SK-N-MC (cell line): ENCODE measurements around the gene INPP5A.

Experiments used
- DNase-seq: peaks from one replicate; pipeline ENCODE4 v3.0.0-alpha.2; 2011; ENCODE audit warnings: low read depth, low spot score
- H3K27ac ChIP-seq: fragments of 200-600 bp; sonication (generic); 2 replicates; pipeline ENCODE4 v1.5.1; 2016; ENCODE audit warnings: mixed run types
- H3K36me3 ChIP-seq: fragments of 200-600 bp; sonication (generic); 2 replicates; pipeline ENCODE4 v1.6.1; 2017; ENCODE audit warnings: antibody characterized with exemption, low read length, mixed read lengths; ENCODE audit not compliant: insufficient read depth
- H3K4me3 ChIP-seq: fragments of 200-600 bp; sonication (generic); 2 replicates; pipeline ENCODE4 v1.5.1; 2016
- H3K9ac ChIP-seq: fragments of 200-600 bp; sonication (generic); 2 replicates; pipeline ENCODE4 v1.8.0; 2017; ENCODE audit warnings: mixed run types, mixed read lengths; ENCODE audit not compliant: insufficient read length
- H3K9me3 ChIP-seq: fragments of 200-600 bp; sonication (generic); 2 replicates; pipeline ENCODE4 v1.6.1; 2017; ENCODE audit warnings: low read depth, mild to moderate bottlenecking, antibody characterized with exemption, low read length, moderate library complexity, mixed read lengths
- EZH2 ChIP-seq: fragments of 200-600 bp; sonication (generic); IDR thresholded peaks from one replicate; pipeline ENCODE4 v1.6.1; 2017; ENCODE audit warnings: antibody characterized with exemption
- FOXP2 ChIP-seq: optimal IDR thresholded peaks from 2 replicates; pipeline ENCODE3; 2011; ENCODE audit warnings: mild to moderate bottlenecking, moderate library complexity; ENCODE audit not compliant: insufficient read depth; ENCODE audit errors: extremely low read length, control extremely low read depth
- POLR2AphosphoS5 ChIP-seq: IDR thresholded peaks from 2 replicates; pipeline ENCODE4 v1.6.1; 2012; ENCODE audit warnings: mild to moderate bottlenecking, low read depth, low read length, borderline replicate concordance

Gene INPP5A

DNA sequence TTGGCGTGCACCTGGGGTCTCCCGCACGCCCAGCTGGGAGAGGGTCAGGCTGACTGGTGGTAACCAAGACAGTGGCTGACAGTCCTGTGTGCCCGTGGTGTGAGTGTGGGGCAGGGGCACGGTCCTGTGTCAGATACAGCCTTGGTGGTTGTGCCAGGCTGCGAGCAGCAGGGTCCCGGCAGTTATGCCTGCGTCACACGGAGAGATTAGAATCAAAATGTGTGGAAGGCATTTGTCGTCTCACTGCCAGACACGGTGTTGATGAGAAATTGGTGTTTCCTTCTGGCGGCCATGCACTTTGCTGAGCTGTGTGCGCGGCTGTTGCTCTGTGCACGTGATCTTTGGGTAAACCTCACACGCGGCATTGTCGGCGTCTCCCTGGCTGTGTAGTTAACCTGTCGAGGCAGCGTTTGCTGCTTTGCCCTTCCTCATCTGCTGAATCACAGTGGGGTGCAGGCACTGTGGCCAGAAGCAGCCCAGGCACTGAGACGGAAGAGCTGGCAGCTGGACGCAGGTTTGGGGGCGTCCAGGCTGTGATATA lies 160.7 kb downstream of the INPP5A start:
- Histone ChIP-seq H3K36me3 (no peaks in the 10 kb centered on the region), H3K4me3 (no peak overlapping the region), H3K27ac (no peak overlapping the region), H3K9ac (no peak overlapping the region), H3K9me3 (no peaks in the 10 kb centered on the region)
- no peak for DNase-seq
- TF ChIP-seq EZH2, result no peak
- no peak for TF ChIP-seq FOXP2
- no peak for TF ChIP-seq POLR2AphosphoS5

DNA sequence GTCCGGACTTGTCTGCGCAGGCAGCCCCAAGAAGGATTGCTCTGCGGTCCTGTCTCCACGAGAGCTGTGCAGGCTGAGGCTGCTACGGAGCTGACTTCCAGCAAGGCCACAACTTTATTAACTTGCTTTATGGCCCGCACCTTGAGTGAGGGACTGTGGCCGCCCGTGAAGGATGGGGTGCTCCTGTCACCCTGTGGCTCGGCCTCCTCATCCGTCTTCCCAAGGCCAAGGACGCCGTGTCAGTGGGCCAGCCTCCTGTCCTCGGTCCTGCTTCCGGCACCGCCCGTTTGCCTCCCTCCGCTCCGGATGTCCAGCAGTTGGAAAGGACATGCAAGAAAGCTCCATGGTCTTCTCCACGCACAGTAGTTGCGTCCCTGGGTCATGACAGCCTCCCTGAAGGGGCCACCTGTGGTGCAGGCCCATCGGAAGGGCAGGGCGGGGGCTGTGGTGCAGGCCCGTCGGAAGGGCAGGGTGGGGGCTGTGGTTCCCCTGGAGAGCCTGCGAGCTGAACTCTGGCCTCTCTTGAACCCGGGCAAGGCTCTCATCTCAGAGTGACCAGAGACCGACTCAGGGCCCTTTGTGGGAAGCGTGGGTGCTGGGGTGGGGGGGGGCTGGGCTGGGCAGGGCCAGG lies 161.3 kb downstream of the INPP5A start:
- no peak overlapping the region for H3K4me3 ChIP-seq

GRCh38 chr10:132699411-132700155 lies 162.0 kb downstream of the INPP5A start:
- TF ChIP-seq POLR2AphosphoS5 (no peak), FOXP2 (no peak), EZH2 (no peak)
- no peak overlapping the region for H3K27ac ChIP-seq
- no peak overlapping the region for H3K9ac ChIP-seq
- DNase-seq, result no peak
- no peaks in the 10 kb centered on the region for H3K36me3 ChIP-seq
- H3K9me3 ChIP-seq, result no peaks in the 10 kb centered on the region
- no peak overlapping the region for H3K4me3 ChIP-seq

More for the DNA sequence above, 161.3 kb downstream of the INPP5A start:
- Histone ChIP-seq H3K36me3 (no peaks in the 10 kb centered on the region), H3K9ac (no peak overlapping the region), H3K9me3 (no peaks in the 10 kb centered on the region), H3K27ac (no peak overlapping the region)
- DNase-seq, result no peak
- TF ChIP-seq EZH2 (no peak), FOXP2 (no peak), POLR2AphosphoS5 (no peak)

DNA sequence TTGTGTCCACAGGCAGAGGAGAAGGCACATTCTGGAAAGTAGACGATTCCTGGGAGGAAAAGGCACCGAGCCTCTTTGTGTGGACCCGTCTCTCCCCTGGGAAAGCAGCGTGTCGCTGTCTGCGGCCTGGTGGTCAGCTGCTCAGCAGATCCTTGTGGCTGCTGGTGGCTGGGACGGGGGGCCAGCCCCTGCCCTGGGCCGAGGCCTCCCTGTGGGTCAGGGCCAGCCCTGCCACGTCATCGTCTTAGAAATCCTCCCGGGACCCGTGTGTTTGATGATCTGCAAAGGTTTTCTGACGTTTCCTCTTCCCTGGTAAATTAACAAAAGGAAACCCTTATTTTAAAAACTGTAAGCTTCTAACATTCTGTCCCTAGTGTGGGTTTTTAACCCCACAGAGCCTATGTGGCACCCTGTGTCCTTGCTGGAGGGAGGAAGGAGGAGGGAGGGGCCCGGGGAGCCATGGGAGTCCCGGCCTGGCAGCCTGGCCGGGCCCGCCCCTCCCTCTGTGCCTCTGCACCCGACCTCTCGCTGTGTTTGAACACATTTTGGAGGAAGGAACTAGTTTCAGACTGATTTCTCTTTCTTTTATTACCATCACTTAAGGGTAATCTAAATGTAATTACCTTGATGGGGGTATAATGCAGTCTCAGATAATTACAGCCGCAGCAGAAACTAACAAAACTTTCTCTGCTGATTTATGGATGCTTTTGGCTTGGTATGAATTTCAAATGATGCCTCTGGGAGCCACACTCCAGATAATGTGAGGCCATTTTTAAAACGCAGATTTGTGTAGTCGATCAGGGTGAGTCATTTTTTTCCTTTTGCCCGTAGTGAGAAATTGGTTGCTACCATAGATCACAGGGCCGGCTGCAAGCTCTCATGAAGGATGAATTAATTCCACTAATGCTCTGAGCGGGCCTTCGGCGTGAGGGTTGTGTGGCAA lies 162.8 kb downstream of the INPP5A start:
- Histone ChIP-seq H3K4me3 (no peak overlapping the region), H3K36me3 (no peaks in the 10 kb centered on the region), H3K27ac (no peak overlapping the region), H3K9me3 (no peaks in the 10 kb centered on the region), H3K9ac (no peak overlapping the region)
- DNase-seq, result no peak
- TF ChIP-seq EZH2 (no peak), POLR2AphosphoS5 (no peak), FOXP2 (no peak)

DNA sequence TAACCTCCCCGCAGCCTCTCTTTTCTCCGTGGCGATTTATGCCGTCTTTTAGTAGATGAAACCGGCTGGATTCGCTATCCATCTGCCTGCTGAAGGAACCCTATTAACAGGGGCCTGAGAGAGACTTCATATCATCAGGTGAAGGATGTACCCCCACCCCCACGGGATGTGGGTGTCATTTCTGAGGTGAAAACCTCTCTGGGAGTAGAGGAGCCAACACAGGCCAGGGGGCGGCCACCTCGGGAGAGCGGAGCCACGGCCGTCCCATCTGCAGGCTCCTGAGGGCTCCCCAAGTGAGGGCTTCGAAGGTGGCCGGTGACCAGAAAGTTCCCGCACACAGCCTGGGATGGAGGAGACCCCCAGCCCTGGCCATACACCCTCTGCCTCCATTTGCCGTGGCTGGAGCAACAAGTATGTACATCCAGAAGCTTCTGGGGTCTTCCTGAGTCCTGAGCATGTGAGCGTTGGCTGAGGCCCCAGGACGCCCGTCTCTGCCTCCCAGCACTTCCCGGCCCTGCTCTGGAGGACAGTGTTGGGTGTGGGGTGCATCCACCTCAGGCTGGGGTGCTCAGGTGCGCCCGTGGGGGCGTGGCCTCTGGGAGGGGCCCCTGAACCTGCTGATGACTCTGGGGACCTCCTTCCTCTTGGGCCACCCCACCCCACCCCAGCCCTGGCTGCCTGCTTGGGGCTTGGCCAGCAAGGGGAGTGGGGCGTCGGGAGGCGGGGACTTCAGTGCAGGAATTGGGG lies 163.7 kb downstream of the INPP5A start:
- H3K9ac ChIP-seq, result no peak overlapping the region
- TF ChIP-seq POLR2AphosphoS5 (no peak), FOXP2 (no peak), EZH2 (no peak)
- no peak for DNase-seq
- H3K4me3 ChIP-seq, result no peak overlapping the region
- H3K9me3 ChIP-seq, result no peaks in the 10 kb centered on the region
- no peak overlapping the region for H3K27ac ChIP-seq
- H3K36me3 ChIP-seq, result no peaks in the 10 kb centered on the region

GRCh38 chr10:132701846-132702190 lies 164.2 kb downstream of the INPP5A start:
- Histone ChIP-seq H3K36me3 (no peaks in the 10 kb centered on the region), H3K27ac (no peak overlapping the region), H3K9me3 (no peaks in the 10 kb centered on the region), H3K9ac (no peak overlapping the region), H3K4me3 (no peak overlapping the region)
- no peak for TF ChIP-seq FOXP2
- TF ChIP-seq POLR2AphosphoS5, result no peak
- no peak for TF ChIP-seq EZH2
- no peak for DNase-seq

DNA sequence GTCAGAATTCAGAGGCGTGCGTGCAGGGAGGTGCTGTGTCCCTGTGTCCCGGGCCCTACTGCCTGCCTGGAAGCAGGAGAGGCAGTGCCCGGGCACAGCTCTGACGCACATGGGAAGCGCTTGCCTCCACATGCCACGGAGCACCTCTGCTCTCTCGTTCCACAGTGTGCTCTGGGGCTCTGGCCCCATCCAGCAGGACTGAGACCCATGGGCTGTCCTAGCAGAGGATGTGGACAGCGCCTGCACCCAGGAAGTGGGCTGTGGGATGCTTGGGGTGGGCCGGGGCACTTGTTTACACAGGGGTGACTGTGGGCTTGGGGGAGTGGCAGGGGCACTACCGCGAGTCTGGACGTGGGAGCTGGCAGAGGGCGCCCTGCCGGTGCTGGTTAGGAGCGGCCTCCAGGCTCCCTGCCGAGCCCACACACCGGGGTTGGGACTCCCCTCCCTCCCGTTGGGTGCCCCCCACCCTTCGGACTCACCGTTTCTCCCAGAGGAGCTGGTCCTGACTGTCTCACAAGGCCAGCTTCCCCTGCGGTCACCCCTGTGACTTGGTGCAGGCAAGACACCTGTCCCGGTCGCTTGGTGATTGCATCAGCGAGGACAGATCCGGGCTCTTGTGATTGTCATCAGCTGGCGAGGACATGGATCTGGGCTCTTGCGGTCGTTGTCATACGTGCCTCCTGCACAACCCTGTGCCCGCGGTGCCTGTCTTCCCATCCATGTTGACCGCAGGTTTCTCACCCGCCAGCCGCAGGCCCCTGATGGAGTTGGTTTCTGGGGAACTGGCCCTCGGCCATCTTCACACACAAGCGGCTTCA lies 165.2 kb downstream of the INPP5A start:
- no peak for TF ChIP-seq EZH2
- H3K4me3 ChIP-seq, result no peak overlapping the region
- no peaks in the 10 kb centered on the region for H3K36me3 ChIP-seq

More for the DNA sequence above, 165.2 kb downstream of the INPP5A start:
- no peaks in the 10 kb centered on the region for H3K9me3 ChIP-seq
- DNase-seq, result no peak
- H3K27ac ChIP-seq, result no peak overlapping the region
- no peak overlapping the region for H3K9ac ChIP-seq
